GM12872 (cell line): ENCODE measurements around the gene RXRA.

ENCODE experiments used
- TF ChIP-seq, protein P1 (sequence below): IDR thresholded peaks from 3 replicates; pipeline ENCODE4 v1.5.1; 2011; ENCODE audit warnings: low read depth, mild to moderate bottlenecking, low read length, moderate library complexity; ENCODE audit not compliant: insufficient read depth

The RXRA gene

DNA sequence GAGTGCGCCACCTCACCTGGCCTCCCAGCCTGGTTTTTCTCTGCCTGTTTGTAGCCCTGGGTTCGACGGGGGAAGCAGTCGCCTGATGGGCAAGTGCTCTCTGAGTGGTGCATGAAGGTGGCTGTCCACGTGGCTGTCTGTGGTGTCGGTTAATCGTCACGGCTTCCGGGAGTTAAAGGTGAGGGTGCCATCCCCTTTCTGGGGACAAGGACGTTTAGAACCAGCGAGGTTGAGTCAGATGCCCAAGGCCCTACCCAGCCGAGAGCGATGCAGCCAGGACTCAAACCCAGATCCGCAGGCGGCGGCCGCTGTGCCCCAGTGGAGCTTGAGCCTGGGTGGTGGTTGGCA lies 47.7 kb downstream of the RXRA start:
- TF ChIP-seq, protein P1, sequence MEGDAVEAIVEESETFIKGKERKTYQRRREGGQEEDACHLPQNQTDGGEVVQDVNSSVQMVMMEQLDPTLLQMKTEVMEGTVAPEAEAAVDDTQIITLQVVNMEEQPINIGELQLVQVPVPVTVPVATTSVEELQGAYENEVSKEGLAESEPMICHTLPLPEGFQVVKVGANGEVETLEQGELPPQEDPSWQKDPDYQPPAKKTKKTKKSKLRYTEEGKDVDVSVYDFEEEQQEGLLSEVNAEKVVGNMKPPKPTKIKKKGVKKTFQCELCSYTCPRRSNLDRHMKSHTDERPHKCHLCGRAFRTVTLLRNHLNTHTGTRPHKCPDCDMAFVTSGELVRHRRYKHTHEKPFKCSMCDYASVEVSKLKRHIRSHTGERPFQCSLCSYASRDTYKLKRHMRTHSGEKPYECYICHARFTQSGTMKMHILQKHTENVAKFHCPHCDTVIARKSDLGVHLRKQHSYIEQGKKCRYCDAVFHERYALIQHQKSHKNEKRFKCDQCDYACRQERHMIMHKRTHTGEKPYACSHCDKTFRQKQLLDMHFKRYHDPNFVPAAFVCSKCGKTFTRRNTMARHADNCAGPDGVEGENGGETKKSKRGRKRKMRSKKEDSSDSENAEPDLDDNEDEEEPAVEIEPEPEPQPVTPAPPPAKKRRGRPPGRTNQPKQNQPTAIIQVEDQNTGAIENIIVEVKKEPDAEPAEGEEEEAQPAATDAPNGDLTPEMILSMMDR, result no peak

DNA sequence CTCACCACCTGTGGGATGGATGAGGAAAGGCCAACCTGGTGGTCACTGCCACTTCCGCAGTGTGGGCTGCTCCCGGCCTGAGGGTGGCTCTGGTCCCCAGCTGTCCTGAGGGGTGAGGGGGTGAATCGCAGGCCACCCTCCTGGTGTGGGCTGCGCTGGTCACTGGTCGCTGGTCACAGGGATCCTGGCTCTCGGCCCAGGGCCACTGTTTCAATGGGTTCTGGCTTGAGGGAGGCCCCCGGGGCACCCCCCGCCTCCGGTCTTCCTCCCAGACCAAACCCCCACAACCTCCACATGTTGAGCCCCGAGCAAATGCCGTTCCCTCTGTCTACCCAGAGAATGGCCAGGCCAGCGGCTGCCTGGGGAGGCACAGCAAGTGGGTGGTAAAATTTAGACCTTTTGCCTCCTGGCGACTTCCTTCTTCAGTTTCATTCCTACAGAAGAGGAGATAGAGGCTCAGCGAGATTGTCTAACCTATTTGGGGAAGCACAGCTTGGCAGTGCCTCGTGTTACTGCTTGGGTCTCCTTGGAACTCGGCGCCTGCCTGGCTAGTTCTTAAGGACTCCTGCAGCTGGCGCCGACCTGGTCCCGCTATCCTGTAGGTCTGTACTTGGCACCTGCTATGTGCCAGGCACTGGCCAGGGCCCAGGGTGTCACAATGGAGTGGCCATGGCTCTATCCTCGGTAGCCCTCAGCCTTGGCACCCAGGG lies 48.2 kb downstream of the RXRA start:
- TF ChIP-seq, protein P1, result no peak

DNA sequence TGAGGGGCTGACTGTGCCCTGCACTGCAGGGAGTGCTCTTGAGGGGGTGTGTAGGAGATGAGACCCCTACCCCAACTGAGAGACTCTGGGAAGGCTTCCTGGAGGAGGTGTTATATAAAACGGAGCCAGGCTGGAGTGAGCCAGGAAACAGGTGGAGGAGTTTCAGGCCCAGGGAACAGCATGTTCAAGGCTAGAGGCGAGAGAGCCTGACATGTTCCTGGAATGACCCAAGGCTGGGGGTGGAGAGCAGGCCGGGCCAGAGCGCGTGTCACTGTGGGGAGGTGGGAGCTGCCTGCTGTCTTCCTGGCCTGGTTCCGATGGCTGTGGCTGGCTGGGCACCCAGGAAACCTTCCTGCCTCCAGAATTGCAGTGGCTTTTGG lies 48.7 kb downstream of the RXRA start:
- TF ChIP-seq, protein P1, result no peak

DNA sequence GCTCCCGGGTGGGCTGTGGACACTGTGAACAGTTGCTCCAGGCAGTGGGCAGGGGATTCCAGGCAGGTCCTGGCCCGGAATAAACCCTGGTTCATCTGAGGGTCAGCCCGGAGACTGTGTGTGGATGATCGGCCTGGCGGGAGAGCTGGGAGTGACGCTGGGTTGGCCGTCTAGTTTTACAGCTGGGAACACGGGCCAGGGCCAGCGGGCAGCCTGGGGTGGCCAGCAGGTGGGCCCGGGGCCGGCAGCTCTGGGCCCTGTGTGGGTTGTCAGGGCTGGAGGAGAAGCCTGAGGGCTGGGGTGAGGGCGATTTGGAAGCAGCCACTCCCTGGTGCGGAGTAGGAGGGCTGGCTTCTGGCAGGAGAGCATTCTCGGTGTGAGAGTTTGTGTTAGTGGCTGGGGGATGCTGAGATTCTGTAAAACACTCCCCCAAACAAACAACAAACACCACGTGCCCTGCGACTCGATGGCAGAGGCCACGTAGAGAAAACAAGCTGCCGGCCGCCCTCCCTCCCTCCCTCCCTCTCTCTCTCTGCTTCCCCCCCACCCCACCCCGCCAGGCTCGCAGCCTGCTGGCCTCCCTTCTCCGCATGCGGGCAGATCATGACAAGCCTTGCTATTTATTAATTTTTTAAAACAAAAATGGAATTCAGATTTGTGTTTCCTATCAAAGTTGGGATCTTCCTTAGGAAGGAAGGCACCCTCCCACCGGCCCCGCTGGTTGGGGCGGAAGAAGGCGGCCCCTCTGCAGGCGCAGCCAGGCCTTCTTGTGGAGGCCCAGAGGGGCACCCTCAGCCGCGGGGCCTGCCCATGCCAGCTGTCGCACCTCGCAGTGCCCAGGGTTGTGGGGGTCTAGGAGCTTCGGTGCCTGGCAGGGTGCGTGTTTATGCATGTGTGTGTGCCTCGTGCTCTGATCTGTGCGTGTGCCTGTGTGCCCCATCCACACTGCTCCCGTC lies 49.5 kb downstream of the RXRA start:
- TF ChIP-seq, protein P1, result no peak

DNA sequence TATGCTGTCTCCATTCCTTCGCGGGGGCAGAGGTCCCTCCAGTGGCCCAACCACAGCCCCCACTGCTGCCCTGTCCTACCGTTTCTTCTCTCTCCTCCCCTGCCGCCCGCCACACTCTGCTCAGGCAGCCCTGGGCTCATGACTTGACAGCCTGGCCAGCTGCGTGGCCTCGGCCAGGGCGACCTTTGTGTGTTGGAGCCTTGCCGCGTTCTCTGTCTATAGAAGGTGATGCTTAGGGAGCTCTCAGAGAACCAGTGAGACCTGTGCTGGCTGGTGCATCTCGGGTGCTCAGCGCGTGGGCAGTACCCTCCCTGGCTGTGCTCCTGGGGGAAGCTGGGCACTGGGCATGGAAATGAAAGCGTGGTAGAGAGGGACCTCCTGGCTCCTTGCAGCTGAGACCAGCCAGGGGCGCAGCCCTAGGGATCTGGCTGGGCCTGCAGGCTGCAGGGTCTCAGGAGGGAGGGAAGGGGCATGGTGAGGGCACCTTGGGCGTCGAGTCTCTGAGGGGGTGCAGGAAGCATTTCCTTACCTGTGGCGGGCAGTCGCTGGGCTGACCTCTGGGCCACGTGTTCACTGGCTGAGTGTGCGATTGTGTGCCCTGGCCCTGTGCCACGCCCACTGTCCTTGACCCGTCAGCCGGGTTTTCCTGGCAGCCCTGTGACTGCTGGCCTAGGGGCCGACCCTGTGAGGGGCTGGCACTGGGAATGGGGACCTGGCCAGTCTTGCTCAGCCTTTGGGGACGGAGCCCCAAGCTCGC lies 50.3 kb downstream of the RXRA start:
- TF ChIP-seq, protein P1, result no peak

DNA sequence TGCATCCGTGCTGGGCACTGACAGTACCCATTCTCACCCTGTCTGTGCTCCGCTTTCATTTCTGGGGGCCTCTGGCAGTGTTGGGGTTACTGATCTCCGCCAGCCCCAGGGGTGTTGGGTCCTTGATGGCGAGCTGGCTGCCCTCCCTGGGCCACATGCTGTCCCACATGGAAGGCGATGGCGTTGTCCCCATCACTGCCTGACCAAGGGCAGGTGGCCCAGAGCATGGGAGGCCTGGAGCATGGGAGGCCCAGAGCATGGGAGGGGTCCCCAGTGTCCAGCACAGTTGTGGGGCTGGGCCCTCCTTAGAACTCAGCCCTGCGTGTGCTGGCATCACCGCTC lies 50.9 kb downstream of the RXRA start:
- TF ChIP-seq, protein P1, result no peak

DNA sequence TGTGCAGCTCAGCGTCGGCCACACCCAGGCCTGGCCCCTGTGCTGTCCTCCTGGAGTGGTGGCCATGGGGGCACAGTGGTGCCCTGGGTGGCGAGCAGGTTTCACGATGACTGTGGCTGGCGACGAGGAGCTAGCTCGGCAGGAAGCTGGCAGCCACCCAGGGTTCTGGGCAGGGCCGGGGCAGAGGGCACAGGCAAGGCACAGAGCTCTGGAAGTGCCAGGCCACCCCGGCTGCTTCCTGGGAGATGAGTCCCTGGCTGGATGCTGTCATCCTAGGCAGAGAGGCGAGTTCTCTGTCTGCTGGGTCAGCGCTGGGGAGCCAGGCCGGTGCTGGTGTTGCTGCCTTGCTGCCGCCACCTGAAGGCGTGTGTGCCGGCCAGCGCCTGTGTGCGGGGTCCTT lies 51.7 kb downstream of the RXRA start:
- TF ChIP-seq, protein P1, result no peak
